ENCODE data around the gene JUNB.

The JUNB gene

GRCh38 chr19:12799742-12800465, 8.6 kb downstream of the JUNB start:
- H3K4me3 ChIP-seq (ENCODE audit: low read depth, low read length) = 0 out of 2 replicates have a peak overlapping the region, but pooled peaks have one; percentile 77
- TF ChIP-seq, protein P1, sequence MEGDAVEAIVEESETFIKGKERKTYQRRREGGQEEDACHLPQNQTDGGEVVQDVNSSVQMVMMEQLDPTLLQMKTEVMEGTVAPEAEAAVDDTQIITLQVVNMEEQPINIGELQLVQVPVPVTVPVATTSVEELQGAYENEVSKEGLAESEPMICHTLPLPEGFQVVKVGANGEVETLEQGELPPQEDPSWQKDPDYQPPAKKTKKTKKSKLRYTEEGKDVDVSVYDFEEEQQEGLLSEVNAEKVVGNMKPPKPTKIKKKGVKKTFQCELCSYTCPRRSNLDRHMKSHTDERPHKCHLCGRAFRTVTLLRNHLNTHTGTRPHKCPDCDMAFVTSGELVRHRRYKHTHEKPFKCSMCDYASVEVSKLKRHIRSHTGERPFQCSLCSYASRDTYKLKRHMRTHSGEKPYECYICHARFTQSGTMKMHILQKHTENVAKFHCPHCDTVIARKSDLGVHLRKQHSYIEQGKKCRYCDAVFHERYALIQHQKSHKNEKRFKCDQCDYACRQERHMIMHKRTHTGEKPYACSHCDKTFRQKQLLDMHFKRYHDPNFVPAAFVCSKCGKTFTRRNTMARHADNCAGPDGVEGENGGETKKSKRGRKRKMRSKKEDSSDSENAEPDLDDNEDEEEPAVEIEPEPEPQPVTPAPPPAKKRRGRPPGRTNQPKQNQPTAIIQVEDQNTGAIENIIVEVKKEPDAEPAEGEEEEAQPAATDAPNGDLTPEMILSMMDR (IDR thresholded peaks at IDR 0.05; ENCODE audit: low read depth, low read length, missing control alignments) = no peak
- DNase-seq (ENCODE audit: low read depth) = no peak

GRCh38 chr19:12800466-12800770, 9.1 kb downstream of the JUNB start:
- H3K4me3 ChIP-seq (ENCODE audit: low read depth, low read length) = peak overlapping the region; percentile 77
- DNase-seq (ENCODE audit: low read depth) = no peak
- TF ChIP-seq, protein P1 (IDR thresholded peaks at IDR 0.05; ENCODE audit: low read depth, low read length, missing control alignments) = no peak

DNA sequence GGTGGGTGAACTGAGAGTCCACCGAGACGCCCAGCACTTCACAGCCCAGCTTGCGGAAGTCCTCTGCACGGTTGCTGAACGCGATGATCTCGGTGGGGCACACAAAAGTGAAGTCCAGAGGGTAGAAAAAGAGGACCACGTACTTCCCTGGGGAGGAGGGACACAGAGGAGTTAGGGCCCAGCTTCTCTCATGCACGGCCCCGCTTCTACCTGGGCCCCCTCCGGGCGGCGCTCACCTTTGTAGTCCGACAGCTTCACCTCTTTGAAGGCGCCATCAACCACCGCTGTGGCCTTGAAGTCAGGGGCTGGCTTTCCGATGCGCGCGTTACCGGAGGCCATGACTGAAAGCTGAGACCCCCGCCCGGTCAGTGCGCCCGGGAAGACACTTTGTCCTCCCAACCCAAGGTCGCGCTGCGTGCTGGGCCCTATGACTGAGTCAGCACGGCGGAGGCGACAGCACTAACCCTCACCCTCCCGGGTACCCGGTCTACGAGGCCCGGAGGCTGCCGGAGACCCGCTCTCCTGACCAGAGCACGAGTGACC, 9.7 kb downstream of the JUNB start:
- DNase-seq (ENCODE audit: low read depth) = no peak
- TF ChIP-seq, protein P1 (IDR thresholded peaks at IDR 0.05; ENCODE audit: low read depth, low read length, missing control alignments) = no peak
- H3K4me3 ChIP-seq (ENCODE audit: low read depth, low read length) = peak overlapping the region; percentile 77

DNA sequence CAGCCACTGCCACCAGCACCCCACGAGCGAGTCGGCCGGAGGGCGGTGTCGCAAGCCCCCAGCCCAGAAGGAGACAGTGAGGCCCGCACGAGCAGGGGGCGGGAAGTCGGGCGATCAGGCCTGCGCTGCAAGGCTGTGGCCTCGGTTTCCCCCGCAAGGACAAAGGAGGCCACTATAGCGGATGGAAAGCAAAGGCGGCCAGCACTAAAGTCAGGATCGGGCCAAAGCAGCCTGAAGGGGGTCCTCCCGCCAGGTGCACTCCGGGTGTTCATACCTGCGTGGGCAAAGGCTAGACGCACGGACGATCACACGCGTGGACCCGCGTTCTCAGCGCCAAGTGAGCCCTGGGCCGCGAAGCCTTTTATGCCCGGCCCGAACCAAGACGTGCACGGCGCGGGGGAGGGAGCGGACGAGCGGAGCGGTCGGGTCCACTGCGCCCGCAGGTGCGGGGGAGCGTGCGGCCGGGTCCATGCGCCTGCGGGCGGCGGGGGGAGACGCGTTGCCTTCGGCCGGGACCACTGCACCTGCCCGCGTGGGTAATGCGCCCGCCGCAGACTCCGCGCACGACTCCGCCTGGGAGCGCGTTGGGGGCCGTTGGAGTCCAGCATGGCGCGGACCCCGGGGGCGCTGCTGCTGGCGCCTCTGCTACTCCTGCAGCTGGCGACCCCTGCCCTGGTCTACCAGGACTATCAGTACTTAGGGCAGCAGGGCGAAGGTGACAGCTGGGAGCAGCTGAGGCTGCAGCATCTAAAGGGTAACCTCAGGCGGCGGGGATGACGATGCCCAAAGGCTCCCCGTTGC, 10.4 kb downstream of the JUNB start, which contains the start of the genes PRDX2 and THSD8:
TSS of gene PRDX2 (minus strand) at position 335 of the 801 bp plus-strand sequence. CDS start 539 bp downstream, outside the sequence.
TSS of gene THSD8 (plus strand) at position 604 of the 801 bp plus-strand sequence. CDS start at position 607, 3 bp downstream.
- TF ChIP-seq, protein P1 (IDR thresholded peaks at IDR 0.05; ENCODE audit: low read depth, low read length, missing control alignments) = no peak
- DNase-seq (ENCODE audit: low read depth) = no peak

GRCh38 chr19:12802267-12803106, 11.2 kb downstream of the JUNB start:
- DNase-seq (ENCODE audit: low read depth) = no peak
- TF ChIP-seq, protein P1 (IDR thresholded peaks at IDR 0.05; ENCODE audit: low read depth, low read length, missing control alignments) = no peak
- peak overlapping the region; percentile 77 for H3K4me3 ChIP-seq (ENCODE audit: low read depth, low read length)

More for the DNA sequence above, 10.4 kb downstream of the JUNB start, which contains the start of the genes PRDX2 and THSD8:
- peak within 1 kb of the TSS; percentile 77 for H3K4me3 ChIP-seq (ENCODE audit: low read depth, low read length)

GRCh38 chr19:12804051-12804450, 12.8 kb downstream of the JUNB start:
- TF ChIP-seq, protein P1 (IDR thresholded peaks at IDR 0.05; ENCODE audit: low read depth, low read length, missing control alignments) = no peak
- no peak for DNase-seq (ENCODE audit: low read depth)
- no peak overlapping the region for H3K4me3 ChIP-seq (ENCODE audit: low read depth, low read length)
